Astrocyte (in vitro differentiated cells and primary cell): Measurements from ENCODE around the gene SLC44A2.

Experiments used
- CTCF ChIP-seq: IDR thresholded peaks from 2 replicates; pipeline ENCODE4 v1.5.1; 2011; ENCODE audit warnings: low read depth, mild to moderate bottlenecking, inconsistent platforms, low read length, moderate library complexity; ENCODE audit not compliant: insufficient read depth
- EZH2 ChIP-seq: IDR thresholded peaks from 2 replicates; pipeline ENCODE4 v1.6.1; 2012; ENCODE audit warnings: mild to moderate bottlenecking, low read length, inconsistent platforms; ENCODE audit not compliant: insufficient read depth

DNA sequence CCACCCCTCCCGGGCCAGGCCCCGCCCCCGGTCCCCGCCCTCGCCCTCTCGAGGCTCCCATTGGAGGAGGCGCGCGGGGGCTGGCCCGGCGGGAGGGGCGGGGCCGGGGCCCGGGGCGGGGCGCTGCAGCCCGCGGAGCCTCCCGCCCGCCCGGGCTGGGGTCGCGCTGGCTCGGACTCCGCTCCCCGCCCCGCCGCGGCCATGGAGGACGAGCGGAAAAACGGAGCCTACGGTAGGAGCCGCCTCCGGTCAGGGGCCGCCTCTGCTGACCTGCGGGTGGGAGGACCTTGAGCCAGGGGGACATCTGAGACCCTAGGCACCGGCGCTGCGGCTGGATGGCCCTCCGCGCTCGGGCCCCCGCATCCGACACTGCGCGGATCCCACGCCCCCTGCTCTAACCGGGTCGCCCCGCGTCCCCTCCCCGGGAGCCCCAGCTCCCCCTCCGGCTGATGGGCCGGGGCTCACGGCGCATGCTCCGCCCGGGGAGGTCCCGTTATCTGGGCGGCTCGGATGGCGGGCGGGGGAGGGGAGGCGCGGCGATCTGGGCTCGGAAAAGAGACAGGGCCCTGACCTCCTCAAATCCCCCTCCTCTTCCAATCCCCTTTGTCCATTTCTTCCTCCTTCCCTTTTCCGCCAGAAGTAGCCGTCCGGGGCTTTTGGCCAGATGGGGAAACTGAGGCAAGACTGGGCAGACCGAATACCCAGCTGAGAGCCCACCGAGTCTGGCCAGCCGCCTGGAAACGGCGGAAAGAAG, 22.8 kb upstream of the SLC44A2 start:
- TF ChIP-seq CTCF (no peak), EZH2 (no peak)
